Stimulated activated naive B cell treated with anti-CD40 and anti-IgM and Interleukin-4, amounts not matched to agents 10 μg/mL and 1 μg/mL and 100 μg/mL, for 72 hours (primary cell): ENCODE results near the gene MCF2L.

Experiments
- ATAC-seq, 2 donors: fragments of 150-1000 bp; cut with Tn5 transposase; replicated peaks; 2 replicates each; pipeline ENCODE4 v1.10.0; 2021; ENCODE audit warnings: moderate library complexity in 1 of 2
- DNase-seq: peaks from one replicate; pipeline ENCODE4 v3.0.0; 2021
- H3K27ac Mint-ChIP-seq: one replicate; pipeline ENCODE4 v1.8.0; 2022; ENCODE audit warnings: mild to moderate bottlenecking, mixed read lengths
- H3K27me3 Mint-ChIP-seq, 2 donors: one replicate each; pipeline ENCODE4 v1.8.0; 2022; ENCODE audit warnings: mixed read lengths in 2 of 2
- H3K36me3 Mint-ChIP-seq, 2 donors: one replicate each; pipeline ENCODE4 v1.8.0; 2022; ENCODE audit warnings: mixed read lengths in 2 of 2, mild to moderate bottlenecking in 1 of 2
- H3K4me1 Mint-ChIP-seq, 2 donors: one replicate each; pipeline ENCODE4 v1.8.0; 2022; ENCODE audit warnings: mixed read lengths in 2 of 2, mild to moderate bottlenecking in 1 of 2
- H3K4me3 Mint-ChIP-seq, 2 donors: one replicate each; pipeline ENCODE4 v1.8.0; 2022; ENCODE audit warnings: mild to moderate bottlenecking in 2 of 2, mixed read lengths in 2 of 2, moderate library complexity in 1 of 2
- H3K9me3 Mint-ChIP-seq, 2 donors: one replicate each; pipeline ENCODE4 v1.8.0; 2022; ENCODE audit warnings: mixed read lengths in 2 of 2, mild to moderate bottlenecking in 1 of 2

The MCF2L gene

DNA sequence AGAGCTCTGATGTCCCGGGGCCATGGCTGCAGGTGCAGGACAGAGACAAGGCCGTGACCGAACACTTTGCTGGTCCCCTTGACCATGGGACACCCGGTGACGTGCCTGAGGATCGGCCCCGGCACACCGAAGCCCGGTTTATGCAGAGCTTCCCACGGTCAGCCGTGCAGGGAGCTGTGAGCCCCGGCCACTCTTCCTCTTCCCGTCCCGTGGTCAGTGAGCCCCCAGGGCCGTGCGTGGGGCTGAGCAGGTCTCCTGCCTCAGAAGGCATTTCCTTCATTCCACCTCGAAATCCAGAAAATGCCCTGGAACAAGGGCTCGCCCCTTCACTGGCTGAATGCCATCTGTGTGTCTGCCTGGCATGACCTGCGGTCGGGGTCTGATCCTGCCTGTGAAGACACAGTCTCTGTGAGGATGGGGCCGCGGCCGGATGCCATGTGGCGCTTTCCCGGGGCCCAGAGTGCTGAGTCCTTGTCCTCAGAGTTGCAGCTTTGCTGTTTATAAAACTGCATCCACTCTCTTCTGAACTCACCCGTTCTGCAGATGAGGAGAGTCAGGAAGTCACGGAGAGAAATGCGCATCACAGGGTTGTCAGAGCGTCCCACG lies 16.9 kb downstream of the MCF2L start:
- no peak for ATAC-seq
- Mint-ChIP-seq H3K4me3 (no peak overlapping the region), H3K9me3 (peaks cover 4 to 7% of the 10 kb centered on the region in 2 donors), H3K36me3 (peaks cover 7 to 14% of the 10 kb centered on the region in 2 donors), H3K4me1 (peaks cover 0 to 3% of the 10 kb centered on the region in 2 donors), H3K27me3 (peaks cover 0 to 11% of the 10 kb centered on the region in 2 donors), H3K27ac (no peak overlapping the region)
- DNase-seq: no peak

DNA sequence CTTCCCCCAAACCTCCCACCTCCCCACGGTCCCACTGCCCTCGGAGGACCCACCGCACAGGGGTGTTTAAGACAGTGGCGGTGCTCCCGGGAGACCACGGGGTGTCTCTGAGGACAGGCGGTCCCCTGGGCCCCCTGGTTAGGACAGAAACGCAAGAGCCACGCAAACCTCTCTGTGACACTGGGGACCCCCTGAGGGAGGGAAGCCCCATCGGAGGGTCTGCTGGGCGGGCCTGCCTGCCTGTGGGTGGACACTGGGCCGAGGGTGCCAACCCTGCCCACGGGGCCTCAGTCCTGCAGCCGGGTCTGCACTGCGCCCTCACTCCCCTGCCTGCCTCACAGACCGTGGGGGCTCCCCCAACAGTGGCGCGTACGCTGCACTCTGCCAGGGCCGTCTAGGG lies 17.5 kb downstream of the MCF2L start:
- ATAC-seq (no peak), DNase-seq (no peak)
- H3K4me3 Mint-ChIP-seq: no peak overlapping the region
- no peak overlapping the region for H3K27ac Mint-ChIP-seq
- peaks cover 0 to 6% of the 10 kb centered on the region in 2 donors for H3K27me3 Mint-ChIP-seq
- peaks cover 4 to 7% of the 10 kb centered on the region in 2 donors for H3K9me3 Mint-ChIP-seq
- peaks cover 7 to 14% of the 10 kb centered on the region in 2 donors for H3K36me3 Mint-ChIP-seq
- peaks cover 0 to 3% of the 10 kb centered on the region in 2 donors for H3K4me1 Mint-ChIP-seq

DNA sequence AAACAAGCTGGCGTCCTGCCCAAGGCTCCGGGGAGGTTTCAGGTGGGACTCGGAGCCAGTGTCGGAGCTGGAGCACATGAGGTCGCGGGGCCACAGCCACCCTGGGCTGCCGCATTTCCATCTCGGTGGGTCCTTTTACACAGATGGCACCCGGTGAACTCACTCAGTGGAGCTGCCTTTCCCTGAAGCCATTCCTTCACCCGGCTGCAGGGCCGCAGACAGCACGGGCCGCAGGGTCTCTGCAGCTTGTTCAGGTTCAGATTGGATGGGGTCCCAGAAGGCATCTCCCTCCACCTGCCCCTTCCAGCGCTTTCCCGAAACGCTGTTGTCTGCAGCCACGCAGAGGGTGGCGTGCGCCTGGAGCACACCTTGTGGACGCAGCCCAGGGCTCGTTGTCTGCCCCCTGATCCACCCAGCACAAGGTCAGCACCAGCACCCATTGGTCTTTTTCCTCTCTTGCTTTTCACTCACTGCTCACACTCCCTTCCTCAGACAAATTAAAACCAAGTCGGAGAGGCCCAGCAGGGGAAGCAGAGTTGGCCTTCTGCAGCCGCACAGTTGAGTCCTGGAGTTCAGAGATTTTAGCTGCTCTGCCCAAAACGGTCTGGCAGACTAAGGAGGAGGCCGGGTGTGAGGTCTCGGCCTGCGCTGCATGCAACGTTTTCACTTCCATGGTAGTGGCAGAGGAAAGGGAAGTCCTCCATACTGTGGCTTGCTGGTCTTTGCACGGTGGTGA lies 18.1 kb downstream of the MCF2L start:
- H3K4me1 Mint-ChIP-seq: peaks cover 0 to 3% of the 10 kb centered on the region in 2 donors
- peaks cover 0 to 5% of the 10 kb centered on the region in 2 donors for H3K27me3 Mint-ChIP-seq
- no peak overlapping the region for H3K4me3 Mint-ChIP-seq
- peaks cover 4 to 7% of the 10 kb centered on the region in 2 donors for H3K9me3 Mint-ChIP-seq
- ATAC-seq (no peak), DNase-seq (no peak)
- no peak overlapping the region for H3K27ac Mint-ChIP-seq
- peaks cover 7 to 14% of the 10 kb centered on the region in 2 donors for H3K36me3 Mint-ChIP-seq

DNA sequence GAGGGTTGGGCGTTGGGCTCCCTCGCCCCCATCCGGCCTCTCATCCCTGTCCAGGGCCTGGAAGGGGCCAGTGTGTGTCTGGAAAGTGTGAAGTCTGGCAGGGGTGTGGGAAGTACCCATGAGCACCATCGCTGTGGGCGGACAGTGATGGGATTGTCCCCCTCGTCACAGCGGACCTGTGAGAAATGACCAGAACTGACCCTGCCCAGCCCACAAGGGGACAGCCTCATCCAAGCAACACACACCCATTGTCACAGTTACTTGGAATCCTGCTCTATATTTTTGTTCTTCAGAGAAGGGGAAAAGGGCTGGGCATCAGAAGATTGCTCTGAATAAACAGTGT lies 18.6 kb downstream of the MCF2L start:
- Mint-ChIP-seq H3K27me3 (peaks cover 0 to 6% of the 10 kb centered on the region in 2 donors), H3K36me3 (peaks cover 7 to 14% of the 10 kb centered on the region in 2 donors), H3K27ac (no peak overlapping the region), H3K4me3 (no peak overlapping the region), H3K4me1 (peaks cover 0 to 2% of the 10 kb centered on the region in 2 donors), H3K9me3 (peaks cover 4 to 7% of the 10 kb centered on the region in 2 donors)
- no peak for ATAC-seq
- no peak for DNase-seq

DNA sequence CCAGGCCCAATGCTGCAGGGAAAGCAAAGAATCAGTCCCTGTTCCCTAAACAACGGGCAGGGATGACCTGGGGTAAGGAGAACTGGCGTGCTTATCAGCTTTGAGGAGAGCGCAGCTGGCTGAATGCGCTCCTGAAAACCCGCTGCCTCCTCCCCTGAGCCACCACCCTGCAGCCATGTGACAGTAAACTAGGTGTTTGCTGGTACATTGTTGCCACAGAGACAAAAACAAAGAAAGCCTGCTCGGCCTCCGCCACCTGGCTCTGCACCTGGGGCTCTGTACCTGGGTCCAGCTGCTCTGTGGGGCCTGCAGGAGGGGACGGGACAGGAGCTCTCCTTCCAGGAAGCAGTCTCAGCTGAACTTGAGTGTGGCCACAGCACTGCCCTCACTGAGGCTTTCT lies 21.8 kb downstream of the MCF2L start:
- ATAC-seq (no peak), DNase-seq (no peak)
- H3K4me1 Mint-ChIP-seq: no peaks in the 10 kb centered on the region
- H3K9me3 Mint-ChIP-seq: peaks cover 4 to 7% of the 10 kb centered on the region in 2 donors
- peaks cover 0 to 3% of the 10 kb centered on the region in 2 donors for H3K27me3 Mint-ChIP-seq
- H3K27ac Mint-ChIP-seq: no peak overlapping the region
- H3K4me3 Mint-ChIP-seq: no peak overlapping the region
- peaks cover 10 to 13% of the 10 kb centered on the region in 2 donors for H3K36me3 Mint-ChIP-seq

DNA sequence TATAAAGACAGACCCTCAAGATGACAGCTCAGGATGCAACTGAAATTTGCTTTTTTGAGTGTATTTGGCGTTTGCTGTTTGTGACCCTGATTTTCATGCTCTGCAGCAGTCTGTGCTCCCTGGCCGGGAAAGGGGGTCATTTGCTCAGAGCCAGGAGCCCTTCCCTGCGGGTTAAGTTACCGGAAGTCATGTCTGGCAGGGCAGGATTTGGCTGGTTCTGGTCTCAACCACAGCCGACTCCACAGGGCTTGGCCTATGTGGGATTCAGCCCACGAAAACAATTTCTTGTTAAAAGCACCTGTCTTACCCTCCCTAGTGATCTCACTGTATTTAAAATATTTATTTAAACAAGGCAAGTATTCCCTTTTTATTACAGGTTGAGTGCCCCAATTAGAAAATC lies 22.6 kb downstream of the MCF2L start:
- Mint-ChIP-seq H3K4me3 (no peak overlapping the region), H3K36me3 (peaks cover 9 to 10% of the 10 kb centered on the region in 2 donors), H3K27me3 (peaks cover 0 to 3% of the 10 kb centered on the region in 2 donors), H3K4me1 (no peaks in the 10 kb centered on the region), H3K27ac (no peak overlapping the region), H3K9me3 (peaks cover 4 to 7% of the 10 kb centered on the region in 2 donors)
- ATAC-seq (no peak), DNase-seq (no peak)

DNA sequence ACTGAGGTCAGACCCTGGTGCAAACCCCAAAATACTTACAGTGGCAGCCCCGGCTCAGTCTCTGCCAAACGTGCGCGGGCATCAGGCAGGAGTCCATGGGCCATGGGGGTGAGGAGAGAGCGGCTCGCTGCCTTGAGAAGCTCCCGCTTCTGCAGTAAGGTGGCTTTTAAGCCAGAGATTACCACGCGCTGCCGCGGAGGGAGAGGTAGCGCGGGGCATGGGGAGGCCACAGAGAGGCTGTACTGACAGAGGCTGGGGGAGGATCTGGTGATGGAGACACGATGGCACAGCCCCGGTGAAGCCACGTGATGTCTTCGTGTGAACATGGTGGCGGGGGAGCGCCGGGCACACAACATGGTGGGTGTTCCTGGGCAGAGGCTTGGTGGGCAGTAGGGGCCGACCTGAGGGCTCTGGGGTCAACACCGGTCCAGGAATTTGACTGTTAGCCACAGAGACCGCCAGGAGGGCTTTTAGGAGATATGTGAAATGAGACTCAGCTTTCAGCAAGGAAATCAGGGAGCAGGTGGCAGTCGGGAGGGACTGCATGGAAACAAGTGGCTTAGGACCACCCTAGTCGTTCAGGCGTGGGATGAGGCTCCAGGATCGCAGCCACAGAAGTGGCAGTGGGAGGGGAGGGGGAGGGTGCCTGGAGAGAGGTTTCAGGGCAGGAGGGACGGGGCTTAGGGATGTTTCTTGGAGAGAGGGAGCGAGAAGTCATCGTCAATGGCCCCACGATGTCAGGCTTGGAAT lies 24.1 kb downstream of the MCF2L start:
- no peak overlapping the region for H3K4me3 Mint-ChIP-seq
- ATAC-seq (no peak), DNase-seq (no peak)
- no peaks in the 10 kb centered on the region for H3K4me1 Mint-ChIP-seq
- peak overlapping the region; percentile 62 for H3K27ac Mint-ChIP-seq
- peaks cover 0 to 5% of the 10 kb centered on the region in 2 donors for H3K27me3 Mint-ChIP-seq
- H3K36me3 Mint-ChIP-seq: peaks cover 9 to 10% of the 10 kb centered on the region in 2 donors
- peaks cover 4 to 7% of the 10 kb centered on the region in 2 donors for H3K9me3 Mint-ChIP-seq

DNA sequence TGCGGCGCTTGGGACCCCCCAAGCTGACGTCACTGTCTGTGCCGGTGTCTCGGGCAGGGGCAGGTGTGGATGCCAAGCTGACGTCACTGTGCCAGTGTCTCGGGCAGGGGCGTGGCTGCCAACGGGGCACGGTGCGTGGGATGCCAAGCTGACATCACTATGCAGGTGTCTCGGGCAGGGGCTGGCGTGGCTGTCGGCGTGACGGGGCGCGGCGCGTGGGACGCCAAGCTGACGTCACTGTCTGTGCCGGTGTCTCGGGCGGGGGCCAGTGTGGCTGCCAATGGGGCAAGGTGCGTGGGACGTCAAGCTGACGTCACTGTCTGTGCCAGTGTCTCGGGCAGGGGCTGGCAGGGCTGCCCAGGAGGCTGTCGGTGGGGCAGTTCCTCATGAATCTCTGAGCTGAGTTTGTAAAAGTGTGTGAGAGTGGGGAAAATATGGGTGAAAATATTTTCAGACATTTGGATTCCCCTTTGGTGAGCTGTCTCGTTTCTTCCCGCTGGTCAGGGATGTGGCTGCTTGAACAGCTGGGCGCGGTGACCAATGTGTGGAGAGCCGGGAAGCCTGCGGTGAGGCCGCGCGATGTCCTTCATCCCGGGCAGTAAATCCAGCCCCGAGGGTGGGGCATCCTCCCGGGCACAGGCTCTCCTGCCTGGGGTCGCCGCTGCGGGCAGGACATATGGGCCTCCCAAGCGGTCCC lies 25.2 kb downstream of the MCF2L start:
- no peak overlapping the region for H3K4me3 Mint-ChIP-seq
- DNase-seq (no peak), ATAC-seq (no peak)
- peaks cover 4 to 7% of the 10 kb centered on the region in 2 donors for H3K9me3 Mint-ChIP-seq
- no peak overlapping the region for H3K27ac Mint-ChIP-seq
- peaks cover 9 to 10% of the 10 kb centered on the region in 2 donors for H3K36me3 Mint-ChIP-seq
- peaks cover under 1 to 11% of the 10 kb centered on the region in 2 donors for H3K27me3 Mint-ChIP-seq
- peaks cover 0 to 2% of the 10 kb centered on the region in 2 donors for H3K4me1 Mint-ChIP-seq

DNA sequence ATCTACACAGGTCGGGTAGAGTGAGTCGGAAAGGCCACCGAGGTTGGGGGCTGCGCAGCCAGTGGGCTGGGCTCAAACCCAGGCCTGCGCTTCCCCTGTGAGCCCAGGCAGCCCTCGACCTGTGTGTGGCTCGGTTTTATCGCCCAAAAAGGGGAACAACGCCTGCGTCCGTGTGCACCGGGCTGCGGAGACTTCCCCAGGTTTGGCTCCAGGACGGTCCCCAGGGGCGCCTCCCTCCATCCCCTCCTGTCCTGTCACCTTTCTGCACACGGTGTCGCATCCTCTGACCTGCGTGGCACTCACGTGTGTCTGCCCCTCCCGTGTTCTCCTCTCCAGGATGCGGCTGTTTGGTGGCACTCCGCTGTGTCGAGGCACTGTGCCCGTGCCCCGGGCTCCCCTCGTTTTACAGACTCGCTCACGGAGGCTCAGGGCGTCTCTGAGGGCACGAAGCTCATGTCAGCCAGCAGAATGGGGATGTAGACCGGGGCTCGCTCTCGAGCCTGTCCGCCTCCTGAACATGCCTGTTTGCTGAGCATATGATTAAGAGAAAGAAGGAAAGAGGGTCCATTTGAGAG lies 25.9 kb downstream of the MCF2L start:
- no peak for ATAC-seq
- DNase-seq: no peak
- Mint-ChIP-seq H3K27ac (no peak overlapping the region), H3K27me3 (peaks cover 7 to 17% of the 10 kb centered on the region in 2 donors), H3K9me3 (peaks cover 0 to 3% of the 10 kb centered on the region in 2 donors), H3K4me3 (no peak overlapping the region), H3K36me3 (peaks cover 4 to 5% of the 10 kb centered on the region in 2 donors), H3K4me1 (peaks cover under 1 to 9% of the 10 kb centered on the region in 2 donors)

DNA sequence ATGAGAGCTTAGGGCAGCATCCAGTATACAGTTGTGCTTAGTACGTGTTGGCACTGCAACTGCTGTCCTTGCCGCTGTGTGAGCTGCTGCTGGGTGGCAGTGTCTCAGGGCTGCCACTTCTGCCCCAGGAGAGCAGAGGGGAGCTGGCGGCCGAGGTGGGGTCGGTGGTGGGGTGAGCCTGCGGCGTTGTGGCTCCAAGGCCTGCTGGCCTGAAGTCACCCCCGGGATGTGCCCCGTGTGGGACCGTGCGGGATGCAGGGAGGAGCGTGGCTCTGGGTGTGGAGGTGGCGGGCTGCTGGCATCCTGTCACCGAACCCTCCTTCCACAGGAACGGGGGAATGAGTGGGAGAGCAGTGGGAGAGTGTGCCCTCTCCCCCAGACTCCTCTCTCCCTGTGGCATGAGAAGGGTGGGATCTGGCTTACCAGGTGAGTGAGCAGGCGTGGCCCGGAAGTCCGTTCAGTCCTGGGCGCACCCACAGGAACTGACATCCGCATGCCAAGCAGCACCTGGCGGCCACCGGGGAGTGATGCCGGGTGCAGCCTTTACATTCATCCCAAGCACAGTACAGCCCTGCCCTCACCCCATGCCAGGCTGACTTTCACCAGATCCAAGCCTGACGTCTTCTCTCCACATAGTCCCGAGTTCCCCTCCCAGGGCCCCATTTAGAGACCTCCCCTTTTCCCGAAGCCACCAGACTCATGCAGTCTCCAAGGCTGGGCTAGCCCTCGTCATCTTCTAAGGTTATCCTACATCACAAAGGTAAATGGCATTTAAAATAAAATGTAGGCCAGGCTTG lies 26.6 kb downstream of the MCF2L start:
- ATAC-seq: peak in 1 of 2 donors; percentile 12
- Mint-ChIP-seq H3K9me3 (no peaks in the 10 kb centered on the region), H3K36me3 (peaks cover 0 to 2% of the 10 kb centered on the region in 2 donors)

DNA sequence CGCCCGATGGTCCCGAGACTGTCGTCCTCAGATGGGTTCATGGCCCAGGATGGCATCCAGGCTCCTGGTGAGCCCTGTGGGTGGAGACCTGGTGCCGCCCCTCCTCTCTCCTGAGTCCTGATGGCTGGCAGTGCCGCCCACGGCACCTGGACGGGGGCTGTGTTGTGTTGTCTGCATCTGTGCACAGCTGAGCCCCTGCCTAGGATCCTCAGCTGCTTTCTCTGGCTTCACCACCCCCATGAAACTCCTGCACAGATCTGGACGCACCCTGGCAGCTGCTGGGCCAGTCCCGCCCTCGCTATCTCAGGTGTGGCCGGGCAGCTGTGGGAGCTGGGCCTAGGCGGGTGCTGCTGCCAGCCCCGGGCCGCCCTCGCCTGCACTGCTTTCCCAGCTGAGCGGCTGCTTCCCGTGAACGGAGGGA lies 27.7 kb downstream of the MCF2L start:
- Mint-ChIP-seq H3K27me3 (peaks cover 14 to 23% of the 10 kb centered on the region in 2 donors), H3K4me1 (peaks cover 7 to 27% of the 10 kb centered on the region in 2 donors), H3K36me3 (peaks cover 0 to 2% of the 10 kb centered on the region in 2 donors), H3K9me3 (no peaks in the 10 kb centered on the region), H3K27ac (no peak overlapping the region), H3K4me3 (no peak overlapping the region)
- DNase-seq (no peak), ATAC-seq (no peak)

More for the DNA sequence above, 26.6 kb downstream of the MCF2L start:
- Mint-ChIP-seq H3K27me3 (peaks cover 14 to 23% of the 10 kb centered on the region in 2 donors), H3K4me1 (peaks cover 4 to 16% of the 10 kb centered on the region in 2 donors), H3K27ac (no peak overlapping the region), H3K4me3 (no peak overlapping the region)
- no peak for DNase-seq

DNA sequence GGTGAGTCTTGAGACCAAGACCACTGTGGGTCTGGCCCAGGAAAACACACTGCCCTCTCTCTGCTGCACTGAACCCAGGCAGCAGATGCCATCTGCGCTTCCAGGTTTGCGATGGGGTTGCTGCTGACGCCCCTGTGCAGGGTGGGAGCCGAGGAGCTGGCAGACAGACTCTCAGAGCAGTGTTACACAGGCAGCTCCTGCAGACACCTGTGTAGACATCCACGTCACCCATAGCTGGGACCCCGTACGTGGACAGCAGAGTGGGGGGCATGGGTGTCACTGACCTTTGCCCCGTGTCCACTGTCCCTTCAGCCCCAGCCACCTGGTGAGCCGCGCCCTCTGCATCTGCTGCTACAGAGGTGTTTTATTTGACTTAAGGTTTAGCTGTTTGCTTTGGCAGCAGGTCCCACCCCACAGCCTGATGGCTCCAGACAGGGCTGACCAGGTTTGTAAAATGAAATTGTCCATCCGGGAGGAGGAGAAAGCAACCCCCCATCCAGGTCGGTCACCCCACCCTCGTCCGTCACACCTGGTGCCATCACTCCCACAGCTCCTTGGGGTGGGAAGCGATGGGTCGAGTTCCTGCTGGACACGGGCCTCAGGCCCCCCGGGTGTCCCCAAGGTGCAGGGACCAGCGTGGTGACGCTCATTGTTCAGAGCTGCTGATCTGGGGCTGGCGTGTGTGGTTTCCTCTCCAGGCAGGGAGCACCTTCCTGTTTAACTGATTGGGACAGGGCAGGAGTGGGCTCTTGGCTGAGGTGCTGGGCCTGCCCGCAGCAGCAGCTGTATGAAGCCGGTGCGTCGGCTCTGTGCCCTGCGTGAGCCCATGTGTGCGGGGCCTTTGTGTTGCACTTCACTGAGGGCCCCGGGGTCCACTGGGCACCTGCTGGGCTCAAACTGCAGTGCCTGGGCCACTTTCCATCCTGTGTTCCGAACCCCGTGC lies 28.4 kb downstream of the MCF2L start:
- Mint-ChIP-seq H3K36me3 (peaks cover 0 to 2% of the 10 kb centered on the region in 2 donors), H3K27me3 (peaks cover 14 to 19% of the 10 kb centered on the region in 2 donors), H3K27ac (no peak overlapping the region), H3K4me3 (no peak overlapping the region), H3K4me1 (peaks cover 7 to 29% of the 10 kb centered on the region in 2 donors), H3K9me3 (no peaks in the 10 kb centered on the region)
- DNase-seq: no peak
- no peak for ATAC-seq
